SIG-M5 (cell line): Measurements from ENCODE around the gene NAA40.

Source experiments
- DNase-seq: peaks from one replicate; lab custom pipeline; 2025; lab: John Stamatoyannopoulos, UW

The NAA40 gene

GRCh38 chr11:63913866-63914830 is 24.7 kb upstream of the NAA40 start:
- DNase-seq, result no peak

DNA sequence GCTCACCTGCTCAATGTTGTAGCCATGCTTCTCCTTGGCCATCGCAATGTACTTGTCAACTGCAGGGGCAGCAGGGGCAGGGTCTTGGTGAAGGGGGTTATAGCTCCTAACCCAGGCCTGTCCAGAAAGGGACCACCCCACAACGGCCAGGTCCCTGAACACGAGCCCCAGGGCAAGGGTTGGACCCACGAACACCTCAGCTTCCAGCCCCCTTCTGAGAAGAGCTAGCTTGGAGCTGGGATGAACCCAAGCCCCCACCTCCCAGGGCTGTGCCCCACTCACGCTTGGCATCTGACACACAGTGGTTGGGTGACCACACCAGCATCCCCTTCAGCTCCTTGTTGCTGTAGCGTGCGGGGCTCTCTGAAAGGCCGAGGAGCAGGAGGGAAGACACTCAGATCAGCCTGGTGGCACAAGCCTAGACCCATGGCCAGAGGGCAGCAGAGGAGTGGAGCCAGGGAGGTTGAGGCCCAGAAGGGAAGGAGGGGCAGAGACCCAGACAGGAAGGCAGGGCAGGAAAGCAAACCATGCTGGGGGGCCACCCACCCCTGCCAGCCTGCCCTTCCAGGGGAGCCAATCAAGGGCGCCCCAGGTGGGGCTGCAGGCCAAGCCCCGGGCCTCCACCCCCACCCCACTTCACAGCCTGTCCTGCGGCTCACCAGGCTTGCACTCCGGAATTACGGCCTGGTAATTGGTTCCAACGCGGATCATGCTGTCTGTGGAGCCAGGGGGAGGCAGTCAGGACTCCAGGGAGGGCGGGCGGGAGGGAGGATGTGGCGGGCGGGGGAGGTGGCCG is 23.7 kb upstream of the NAA40 start:
- no peak for DNase-seq

GRCh38 chr11:63915961-63916836 is 22.6 kb upstream of the NAA40 start:
- no peak for DNase-seq

GRCh38 chr11:63916837-63917691 is 21.7 kb upstream of the NAA40 start, which contains the start of gene RCOR2:
Gene RCOR2 (minus strand): TSS chr11:63917164. CDS start chr11:63916456, 708 bp downstream.
- DNase-seq, result no peak

GRCh38 chr11:63917692-63918506 is 20.9 kb upstream of the NAA40 start:
- no peak for DNase-seq

DNA sequence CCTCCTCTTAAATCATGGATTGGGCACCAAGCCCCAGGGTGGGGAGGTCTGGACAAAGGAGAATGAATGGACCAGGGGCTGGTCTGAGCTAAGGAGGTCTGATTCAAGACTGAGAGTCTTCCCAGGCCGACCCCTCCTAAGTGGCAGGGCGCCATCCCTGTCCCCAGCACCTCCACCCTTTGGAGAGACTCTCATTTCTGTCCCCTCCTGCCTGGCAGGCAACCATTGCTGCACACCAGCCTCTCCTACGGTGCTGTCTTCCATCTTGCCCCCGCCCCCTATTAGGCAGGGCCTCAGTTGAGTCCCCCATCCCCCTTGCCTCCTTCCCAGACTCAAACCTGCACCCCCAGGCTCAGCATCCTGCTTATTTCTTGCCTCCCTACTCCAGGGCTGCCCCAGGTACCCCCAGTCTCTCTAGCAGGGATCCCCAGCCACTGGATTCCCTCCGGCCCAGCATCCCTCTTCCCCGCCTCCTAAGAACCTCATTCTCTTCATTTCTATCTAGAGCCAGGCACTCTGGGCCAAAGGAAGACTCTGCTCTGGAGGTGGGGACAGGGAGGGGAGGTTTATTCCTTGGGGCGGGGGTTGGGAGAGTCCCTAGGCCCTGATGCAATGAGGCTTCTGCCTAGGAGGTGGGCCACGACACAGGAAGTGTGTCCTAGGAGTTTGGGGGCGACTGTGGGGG is 20.2 kb upstream of the NAA40 start:
- DNase-seq, result no peak

DNA sequence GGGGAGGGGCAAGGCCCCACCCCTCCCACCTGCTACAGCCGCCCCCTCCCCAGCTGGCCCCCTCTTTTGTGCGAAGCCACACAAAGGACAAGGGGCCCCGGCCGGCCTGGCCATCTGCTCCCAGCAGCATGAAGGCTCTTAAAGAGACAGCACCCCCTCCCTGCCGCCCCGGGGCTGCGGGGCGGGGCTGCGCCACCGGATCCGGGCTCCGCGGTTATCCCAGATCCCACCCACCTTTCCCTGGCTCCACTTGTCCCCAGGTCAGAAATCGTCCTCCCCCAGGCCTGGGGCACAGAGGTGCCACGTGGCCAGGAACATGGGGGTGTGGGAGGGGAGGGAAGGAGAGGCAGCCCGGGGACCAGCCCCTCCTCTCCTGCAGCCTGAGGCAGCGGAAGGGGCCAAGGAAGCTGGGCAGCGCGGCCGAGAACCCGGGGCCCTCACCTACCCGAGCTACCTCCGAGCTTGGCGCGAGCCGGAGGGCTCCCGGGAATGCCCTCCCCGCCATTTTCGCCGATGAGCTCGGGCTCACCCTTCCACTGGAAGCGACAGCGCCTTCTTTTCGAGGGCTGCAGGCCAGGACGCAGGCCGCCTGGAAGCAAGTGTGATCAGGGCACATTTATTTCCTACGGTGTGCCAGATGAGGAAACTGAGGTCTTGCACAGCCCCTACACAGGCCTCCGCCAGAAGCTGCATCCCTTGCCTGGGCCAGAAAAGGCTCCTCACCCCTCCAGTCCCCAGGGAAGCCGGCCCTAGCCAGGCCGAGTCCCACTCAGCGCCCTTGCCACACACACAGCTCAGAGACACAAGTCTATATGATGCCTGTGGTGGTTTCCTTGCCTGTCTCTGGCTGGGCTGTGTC is 19.3 kb upstream of the NAA40 start:
- no peak for DNase-seq

GRCh38 chr11:63920126-63920938 is 18.5 kb upstream of the NAA40 start:
- DNase-seq, result no peak

- no peak for DNase-seq
Observed at GRCh38 chr11:63920939-63921417, 17.8 kb upstream of the NAA40 start.

DNA sequence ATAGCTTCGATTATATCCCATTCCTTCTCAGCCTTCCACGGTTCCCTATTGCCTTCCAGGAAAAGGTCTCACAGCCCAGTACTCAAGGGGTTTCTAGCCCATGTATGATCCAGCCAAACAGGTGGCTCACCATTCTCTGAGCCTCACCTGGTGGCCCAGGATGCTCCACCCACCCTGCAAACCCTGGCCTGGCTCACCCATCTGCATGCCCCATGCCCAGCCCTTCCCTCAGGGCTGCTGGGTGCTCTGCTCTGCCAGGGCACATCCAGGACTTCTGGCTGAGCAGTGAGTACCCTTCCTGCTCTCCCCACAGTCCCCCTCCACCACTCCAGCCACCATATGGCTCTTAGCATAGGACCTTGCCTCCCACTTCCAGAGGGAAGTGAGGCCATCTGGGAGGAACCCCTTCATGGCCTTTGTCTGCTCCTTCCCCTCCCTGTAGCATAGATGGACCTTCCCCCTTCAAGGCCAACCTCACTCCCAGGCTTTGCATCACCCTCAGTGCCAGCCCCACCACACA is 16.1 kb upstream of the NAA40 start:
- no peak for DNase-seq

DNA sequence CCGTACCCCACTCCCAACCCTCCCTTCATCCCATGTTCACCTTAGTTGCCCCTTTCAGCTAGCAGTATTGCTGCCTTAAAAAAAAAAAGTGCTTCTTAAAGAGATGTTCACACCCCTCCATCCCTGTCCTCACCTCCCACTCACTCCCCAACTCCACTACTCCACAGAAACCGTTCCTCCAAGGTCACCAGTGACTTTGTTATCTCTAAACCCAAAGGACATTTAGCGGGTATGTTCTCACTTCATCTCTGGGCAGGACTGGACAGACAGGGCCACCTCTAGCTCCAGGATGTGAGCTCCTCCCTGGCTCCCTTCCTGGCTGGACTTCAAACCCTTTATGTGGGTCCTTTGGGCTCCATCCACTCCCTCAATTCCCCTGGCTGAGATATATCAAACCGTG is 15.5 kb upstream of the NAA40 start:
- no peak for DNase-seq

DNA sequence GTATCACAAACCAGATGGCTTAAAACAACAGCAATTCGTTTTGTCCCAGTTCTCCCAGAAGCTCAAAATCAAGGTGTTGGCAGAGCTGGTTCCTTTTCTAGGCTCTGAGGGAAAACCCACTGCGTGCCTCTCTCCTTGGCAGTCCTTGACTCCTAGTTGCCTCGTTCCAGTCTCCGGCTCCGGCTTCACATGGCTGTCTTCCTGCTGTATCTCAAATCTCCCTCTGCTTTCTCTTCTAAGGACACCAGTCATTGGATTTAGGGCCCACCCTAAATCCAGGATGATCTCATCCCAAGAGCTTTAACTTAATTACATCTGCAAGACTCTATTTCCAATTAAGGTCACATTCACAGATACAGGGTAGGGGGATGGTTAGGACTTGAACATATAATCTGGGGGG is 9.2 kb upstream of the NAA40 start:
- DNase-seq, result no peak

GRCh38 chr11:63931045-63931444 is 7.8 kb upstream of the NAA40 start:
- no peak for DNase-seq

- DNase-seq, result no peak
Observed at GRCh38 chr11:63931876-63932275, 6.9 kb upstream of the NAA40 start.

GRCh38 chr11:63933459-63933858 is 5.3 kb upstream of the NAA40 start:
- DNase-seq, result no peak

- DNase-seq, result no peak
Observed at GRCh38 chr11:63937713-63938478, 906 bp upstream of the NAA40 start.
